ENCODE data around the gene ADAM23.

Gene ADAM23

DNA sequence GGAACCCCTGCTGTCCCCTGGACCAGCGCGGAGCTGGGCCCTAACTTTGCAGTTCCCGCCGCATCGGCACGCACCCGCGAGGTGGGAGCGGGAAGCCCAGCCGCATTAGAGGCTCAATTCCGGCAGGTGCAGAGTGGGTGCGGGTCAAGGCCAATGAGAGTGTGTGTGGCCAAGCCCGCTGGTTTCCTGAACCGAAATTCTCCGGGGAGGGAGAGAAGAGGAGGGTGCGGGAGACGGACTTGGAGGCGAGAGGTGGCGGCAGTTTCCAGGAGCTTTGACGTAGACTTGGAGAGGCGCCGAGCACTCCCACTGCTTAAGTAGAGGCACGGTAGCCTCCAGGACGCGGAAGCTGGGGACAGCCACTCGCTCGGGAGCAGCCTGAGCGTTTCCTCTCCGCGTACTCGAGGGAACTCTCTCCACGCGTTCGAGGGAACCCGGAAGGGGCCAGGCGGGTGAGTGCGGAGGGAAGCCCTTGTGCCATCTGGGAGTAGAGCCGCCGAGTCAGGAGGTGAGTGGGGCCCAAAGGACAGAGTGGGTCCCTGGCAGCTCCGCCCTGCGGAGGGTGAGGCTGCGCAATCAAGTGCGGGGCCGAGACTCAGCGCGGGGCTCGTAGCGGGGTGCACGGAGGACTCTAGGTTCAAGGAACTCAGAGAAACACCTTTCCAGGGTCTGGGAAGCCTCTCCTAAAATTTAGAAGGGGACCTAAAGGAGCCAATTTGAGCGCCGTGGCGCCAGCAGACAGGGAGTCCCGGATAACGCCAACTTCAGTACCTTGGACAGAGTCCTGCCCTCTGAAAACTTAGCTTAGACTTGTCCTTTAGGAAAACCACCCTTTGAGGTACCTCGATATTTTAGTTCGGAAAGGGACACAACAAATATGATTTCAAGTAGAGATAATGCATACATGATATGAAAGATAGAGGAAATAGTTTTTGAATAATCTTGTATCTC is 199.0 kb downstream of the ADAM23 start, which contains the start of gene FAM237A:
Gene FAM237A, plus strand, starts transcription at position 413 of the 951 bp plus-strand sequence. CDS start 1,750 bp downstream, outside the sequence.
- no peak for DNase-seq (ENCODE audit: low spot score)

DNA sequence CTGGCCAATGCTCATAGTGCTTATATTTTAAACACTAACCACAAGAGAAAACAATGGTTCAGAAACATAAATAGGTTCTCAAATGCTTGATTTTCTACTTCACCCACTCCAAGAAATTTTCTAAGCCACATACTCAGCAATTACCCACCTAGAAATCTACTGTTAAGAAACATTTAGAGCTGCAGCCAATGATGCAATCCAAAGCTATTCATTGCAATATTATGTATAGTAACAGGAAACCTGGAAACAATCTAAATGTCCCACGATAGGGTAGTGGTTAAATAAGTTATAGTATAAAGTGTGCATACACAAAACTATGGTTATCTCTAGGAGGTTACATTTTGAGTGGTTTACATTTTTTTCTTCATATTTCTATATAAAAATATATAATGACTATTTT is 204.7 kb downstream of the ADAM23 start:
- no peak for DNase-seq (ENCODE audit: low spot score)

DNA sequence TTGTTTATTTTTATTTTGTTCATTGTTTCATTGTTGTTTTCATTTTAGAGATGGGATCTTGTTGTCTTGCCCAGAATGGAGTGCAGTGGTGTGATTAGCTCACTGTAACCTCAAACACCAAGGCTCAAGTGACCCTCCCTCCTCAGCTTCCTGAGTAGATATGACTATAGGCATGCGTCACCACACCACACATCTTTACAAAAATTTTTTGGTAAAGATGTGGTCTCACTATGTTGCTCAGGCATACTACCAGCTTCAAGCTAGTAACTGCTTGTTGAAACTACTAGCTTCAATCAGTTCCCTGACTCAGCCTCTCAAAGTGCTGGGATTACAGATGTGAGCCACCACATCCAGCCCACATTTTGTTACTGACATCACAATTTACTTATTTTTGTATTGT is 213.8 kb downstream of the ADAM23 start:
- no peak for DNase-seq (ENCODE audit: low spot score)

DNA sequence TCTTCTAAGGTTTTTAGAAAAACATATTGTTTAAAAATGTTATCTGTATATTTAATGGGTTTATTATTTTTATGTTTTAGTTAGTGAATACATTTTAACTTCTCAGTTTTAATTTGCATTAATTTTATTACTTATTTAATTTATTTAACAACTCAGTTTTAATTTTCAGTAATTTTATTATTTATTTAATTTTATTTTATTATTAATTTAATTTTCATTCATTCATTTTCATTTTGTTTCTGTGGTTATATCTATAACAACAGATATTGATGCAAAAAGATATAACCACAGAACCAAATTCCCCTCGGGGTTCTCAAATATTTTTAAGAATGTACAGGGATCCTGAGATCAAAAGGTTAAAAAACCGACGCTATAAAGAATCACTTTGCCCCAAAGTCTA is 221.9 kb downstream of the ADAM23 start:
- DNase-seq (ENCODE audit: low spot score) = no peak
